HCT116 (cell line): Measurements from ENCODE around the gene PALB2. TPM values are rescaled to one million over a fixed set of nuclear protein-coding genes. Genes with fewer than 3 reads are reported as not detected.

ENCODE experiments used
- ATAC-seq: fragments of 200-7000 bp; cut with Tn5 transposase; 2 replicates; pipeline ENCODE4 v1.9.1; 2020; ENCODE audit warnings: mild to moderate bottlenecking, moderate library complexity
- Bru-seq: library from RNA; stranded (reverse); fragments of 400-500 nt; gene quantifications from one replicate; lab custom pipeline; 2021; lab: Mats Ljungman, UMichigan
- BruChase-seq, 2 experiments: library from RNA; stranded (reverse); fragments of 400-500 nt; gene quantifications; one replicate each; lab custom pipeline; 2021; lab: Mats Ljungman, UMichigan
- BruUV-seq: library from RNA; stranded (reverse); fragments of 400-500 nt; replicated peaks from 2 replicates; lab custom pipeline; 2021; lab: Mats Ljungman, UMichigan
- CTCF ChIA-PET: fragments of 300-600 bp; sonication (Branson Sonifier 250); formaldehyde crosslinking; loops from one replicate; lab custom pipeline; 2021; ENCODE audit warnings: antibody characterized with exemption; lab: Charles Lee
- POLR2A ChIA-PET: fragments of 300-600, 350-600 bp; sonication (Branson Sonifier 250); formaldehyde crosslinking; loops from one replicate; lab custom pipeline; 2021; ENCODE audit warnings: antibody characterized with exemption; lab: Charles Lee
- RAD21 ChIA-PET, 2 experiments: fragments of 300-600 bp; sonication (Branson Sonifier 250); formaldehyde crosslinking; loops; one replicate each; lab custom pipeline; 2023; ENCODE audit warnings: low total read pairs in 2 of 2; ENCODE audit not compliant: uncharacterized antibody in 2 of 2, unreplicated experiment in 2 of 2, low non-redundant PET in 1 of 2; lab: Charles Lee
- DNase-seq: peaks from one replicate; pipeline ENCODE4 v3.0.0-alpha.2; 2010; ENCODE audit warnings: low read depth, low spot score
- H2AFZ ChIP-seq: fragments of 200-600 bp; shearing (Covaris generic), sonication (generic); 2 replicates; pipeline ENCODE4 v1.6.1; 2017; ENCODE audit warnings: low read depth, mixed run types, mixed read lengths, antibody characterized with exemption, low read length; ENCODE audit not compliant: poor library complexity, severe bottlenecking
- H3K27ac ChIP-seq: 2 replicates; pipeline ENCODE4 v1.5.1; 2012; ENCODE audit warnings: low read depth, low read length
- H3K27me3 ChIP-seq: fragments of 200-600 bp; sonication (generic); 2 replicates; pipeline ENCODE4 v1.6.1; 2016; ENCODE audit warnings: mixed run types, low read length, mixed read lengths; ENCODE audit not compliant: insufficient read depth
- H3K36me3 ChIP-seq, 2 experiments: fragments of 200-500 bp in 1 of 2; fragments of 200-600 bp in 1 of 2; sonication (Bioruptor generic) in 1 of 2; sonication (generic) in 1 of 2; 2 replicates each; pipeline versions ENCODE4 v1.5.1 to v1.6.1; 2014 to 2016; ENCODE audit warnings: low read length in 2 of 2, inconsistent platforms in 1 of 2, mixed read lengths in 1 of 2, mixed run types in 1 of 2; ENCODE audit not compliant: insufficient read depth in 2 of 2, control insufficient read depth in 1 of 2
- H3K4me1 ChIP-seq, 2 experiments: fragments of 200-600 bp in 1 of 2; sonication (generic) in 1 of 2; 2 replicates each; pipeline versions ENCODE4 v1.5.1 to v1.6.1; 2012 to 2017; ENCODE audit warnings: low read length in 2 of 2, inconsistent platforms in 1 of 2, mild to moderate bottlenecking in 1 of 2, mixed read lengths in 1 of 2, mixed run types in 1 of 2, moderate library complexity in 1 of 2; ENCODE audit not compliant: insufficient read depth in 2 of 2, control insufficient read depth in 1 of 2
- H3K4me2 ChIP-seq: fragments of 200-600 bp; sonication (generic); 2 replicates; pipeline ENCODE4 v1.6.1; 2017; ENCODE audit warnings: mixed run types, low read length, mixed read lengths
- H3K4me3 ChIP-seq, 2 experiments: fragments of 200-600 bp in 1 of 2; sonication (generic) in 1 of 2; replicated peaks in 1 of 2; 2 replicates each; pipeline ENCODE4 v1.5.1; 2011 to 2016; ENCODE audit warnings: low read length in 2 of 2, control low read depth in 1 of 2, low read depth in 1 of 2, mild to moderate bottlenecking in 1 of 2, mixed read lengths in 1 of 2, mixed run types in 1 of 2
- H3K79me2 ChIP-seq: fragments of 200-600 bp; sonication (generic); 2 replicates; pipeline ENCODE4 v1.6.1; 2017; ENCODE audit warnings: mild to moderate bottlenecking, mixed run types, low read length, moderate library complexity, mixed read lengths; ENCODE audit not compliant: insufficient read depth
- H3K9ac ChIP-seq: fragments of 200-600 bp; sonication (generic); 2 replicates; pipeline ENCODE4 v1.6.1; 2016; ENCODE audit warnings: low read length, mixed read lengths
- H3K9me2 ChIP-seq: fragments of 200-600 bp; sonication (generic), shearing (Covaris generic); 2 replicates; pipeline ENCODE4 v1.6.1; 2017; ENCODE audit warnings: mixed run types, mild to moderate bottlenecking, moderate library complexity; ENCODE audit not compliant: insufficient read depth
- H3K9me3 ChIP-seq, 2 experiments: fragments of 200-500 bp in 1 of 2; fragments of 200-600 bp in 1 of 2; sonication (Bioruptor generic) in 1 of 2; sonication (generic) in 1 of 2; 2 replicates each; pipeline ENCODE4 v1.6.1; 2014 to 2017; ENCODE audit warnings: low read length in 2 of 2, mixed read lengths in 2 of 2, inconsistent platforms in 1 of 2, low read depth in 1 of 2, mild to moderate bottlenecking in 1 of 2, mixed run types in 1 of 2, moderate library complexity in 1 of 2; ENCODE audit not compliant: control insufficient read depth in 1 of 2, insufficient read depth in 1 of 2
- H4K20me1 ChIP-seq: fragments of 200-600 bp; sonication (generic), shearing (Covaris generic); 2 replicates; pipeline ENCODE4 v1.6.1; 2017; ENCODE audit warnings: mixed run types, mild to moderate bottlenecking, moderate library complexity; ENCODE audit not compliant: insufficient read depth
- CBX3 ChIP-seq: IDR thresholded peaks from 2 replicates; pipeline ENCODE4 v1.6.1; 2012; ENCODE audit warnings: low read depth
- CEBPB ChIP-seq: IDR thresholded peaks from 2 replicates; pipeline ENCODE4 v1.6.1; 2012; ENCODE audit warnings: low read depth
- ELF1 ChIP-seq: IDR thresholded peaks from 2 replicates; pipeline ENCODE4 v1.6.1; 2012; ENCODE audit warnings: low read depth, borderline replicate concordance
- EZH2 ChIP-seq: fragments of 200-600 bp; sonication (generic); IDR thresholded peaks from 2 replicates; pipeline ENCODE4 v1.6.1; 2017; ENCODE audit warnings: antibody characterized with exemption, mixed run types
- EZH2phosphoT487 ChIP-seq: fragments of 200-600 bp; IDR thresholded peaks from 2 replicates; pipeline ENCODE4 v1.6.1; 2018; ENCODE audit warnings: antibody characterized with exemption, borderline replicate concordance
- FOSL1 ChIP-seq: IDR thresholded peaks from 2 replicates; pipeline ENCODE4 v1.6.1; 2012; ENCODE audit warnings: low read depth
- JUND ChIP-seq: IDR thresholded peaks from 2 replicates; pipeline ENCODE4 v1.6.1; 2012
- RAD21 ChIP-seq: IDR thresholded peaks from 2 replicates; pipeline ENCODE4 v1.6.1; 2012; ENCODE audit warnings: low read depth, mild to moderate bottlenecking
- REST ChIP-seq: IDR thresholded peaks from 2 replicates; pipeline ENCODE4 v1.6.1; 2012; ENCODE audit warnings: low read depth
- SIN3A ChIP-seq: IDR thresholded peaks from 2 replicates; pipeline ENCODE4 v1.6.1; 2012; ENCODE audit warnings: low read depth
- SRF ChIP-seq: IDR thresholded peaks from 2 replicates; pipeline ENCODE4 v1.6.1; 2012; ENCODE audit warnings: low read depth
- YY1 ChIP-seq: IDR thresholded peaks from 2 replicates; pipeline ENCODE4 v1.6.1; 2011; ENCODE audit warnings: low read length, low read depth, moderate library complexity, mild to moderate bottlenecking; ENCODE audit not compliant: insufficient replicate concordance; ENCODE audit errors: extremely low read depth
- ZBTB33 ChIP-seq: IDR thresholded peaks from 2 replicates; pipeline ENCODE4 v1.6.1; 2011; ENCODE audit warnings: mild to moderate bottlenecking, low read length, moderate library complexity; ENCODE audit not compliant: insufficient replicate concordance; ENCODE audit errors: extremely low read depth
- ZFX ChIP-seq: fragments of 450-650 bp; IDR thresholded peaks from 2 replicates; pipeline ENCODE4 v1.6.1; 2017
- intact Hi-C: fragments of 100-400 bp; cut with micrococcal nuclease; formaldehyde crosslinking; loops from 2 replicates; pipeline ENCODE4 v1.10.0; 2022
- long read RNA-seq: library from polyadenylated mRNA; unstranded; transcript quantifications from one replicate; pipeline ENCODE4 v2.0.0, GENCODE V29; 2021; ENCODE audit not compliant: unreplicated experiment
- polyA plus RNA-seq: library from polyadenylated mRNA; unstranded; fragments of >200 nt; gene quantifications from 2 replicates; pipeline ENCODE4 v1.2.1, GENCODE V29; 2012; ENCODE audit warnings: missing spikeins
- total RNA-seq: library from RNA; stranded (reverse); gene quantifications from one replicate; pipeline ENCODE4 v1.2.1, GENCODE V29; 2021; ENCODE audit not compliant: unreplicated experiment
- TF ChIP-seq, protein P1 (sequence below): IDR thresholded peaks from 2 replicates; pipeline ENCODE4 v1.6.1; 2012
- TF ChIP-seq, protein P2 (sequence below), 3 experiments: fragments of 200-600 bp in 1 of 3; sonication (generic) in 1 of 3; IDR thresholded peaks in 2 of 3; conservative IDR thresholded peaks in 1 of 3; 2 replicates each; pipeline ENCODE4 v1.5.1; 2012 to 2017; ENCODE audit warnings: low read depth in 2 of 3, low read length in 2 of 3, antibody characterized with exemption in 1 of 3, borderline replicate concordance in 1 of 3, control low read depth in 1 of 3, mild to moderate bottlenecking in 1 of 3, mixed read lengths in 1 of 3, mixed run types in 1 of 3, moderate library complexity in 1 of 3; ENCODE audit not compliant: insufficient read depth in 1 of 3

The PALB2 gene
- total RNA-seq (15.6 TPM), Bru-seq, nascent RNA (percentile 65 among the genes with signal in this experiment), BruChase-seq, experiment 1, labeled RNA remaining after a 6-hour chase (percentile 58 among the genes with signal in this experiment), BruChase-seq, experiment 2, labeled RNA remaining after a 2-hour chase (percentile 70 among the genes with signal in this experiment)
- 3.7 and 6.4 TPM in 2 replicates for polyA plus RNA-seq
- long read RNA-seq, full-length matches to known transcripts, result 13 of 25 reads
- long read RNA-seq, partial matches to known transcripts, result 7 of 25 reads
- long read RNA-seq, other reads (novel, unspliced or antisense), result 5 of 25 reads

DNA sequence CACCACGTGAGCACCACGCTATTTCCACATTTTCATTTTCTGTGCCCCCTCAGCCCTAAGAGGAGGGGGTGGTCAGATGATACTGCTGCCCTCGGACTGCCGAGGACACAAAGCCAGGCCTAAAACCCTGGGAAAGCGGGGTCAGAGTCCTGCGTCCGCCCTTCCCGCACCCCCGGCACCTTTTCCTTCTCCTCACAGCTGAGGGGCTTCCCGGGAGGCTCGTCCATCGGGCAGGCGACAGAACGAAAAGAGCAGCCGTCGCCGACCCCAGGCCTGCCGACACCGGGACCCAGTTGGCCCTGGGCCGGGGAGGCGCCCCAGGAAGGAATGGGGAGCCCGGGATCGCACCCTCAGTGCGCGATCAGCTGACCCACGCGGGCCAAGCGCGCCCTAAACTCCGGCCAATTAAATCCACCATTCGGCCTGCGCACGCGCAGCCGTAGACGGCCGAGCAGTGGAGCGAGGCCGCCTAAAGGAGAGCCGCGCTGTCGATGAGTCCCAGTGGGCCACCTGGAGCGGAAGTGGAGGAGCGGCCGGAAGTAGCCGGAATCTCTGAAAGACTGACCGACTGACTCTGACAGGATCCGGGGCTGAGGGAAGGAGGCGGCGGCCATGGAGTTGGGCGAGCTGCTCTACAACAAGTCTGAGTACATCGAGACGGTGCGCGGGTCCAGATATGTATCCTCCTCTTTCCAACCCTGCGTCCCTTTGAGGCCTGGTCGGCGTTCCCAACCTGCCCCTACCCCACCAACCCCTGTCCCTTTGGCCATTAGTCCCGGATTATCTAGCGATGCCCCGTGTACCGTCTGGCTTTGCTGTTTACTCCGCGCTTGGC lies at the start of gene PALB2, which contains the start of gene DCTN5:
Gene PALB2 (minus strand): TSS at position 380 of the 835 bp plus-strand sequence. CDS start 153 bp downstream, at position 227.
Gene DCTN5 (plus strand): TSS at position 536 of the 835 bp plus-strand sequence. CDS start 77 bp downstream, at position 613.
- peaks cover 9 to 13% of the 10 kb centered on the region in 2 experiments; a peak in 3 of 4 replicates for H3K36me3 ChIP-seq
- peak within 1 kb of the TSS; percentile 70 for H3K27ac ChIP-seq
- peaks cover 63% of the 10 kb centered on the region for H3K79me2 ChIP-seq
- DNase-seq (peak; percentile 81), ATAC-seq (peak; percentile 97)
- ChIA-PET CTCF (interaction anchor here (3.0 kb wide), 1 partner anchor 44 kb away, joined by 7 read pairs; the partner anchor contains the start of gene NDUFAB1), RAD21 (no interaction called here), POLR2A (interaction anchor here (0.9 kb wide), 1 partner anchor 44 kb away, joined by 3 read pairs; the partner anchor contains the start of gene NDUFAB1)
- H3K4me2 ChIP-seq, result peak within 1 kb of the TSS; percentile 90
- H3K9ac ChIP-seq, result peak within 1 kb of the TSS; percentile 85
- no peaks in the 10 kb centered on the region for H4K20me1 ChIP-seq
- no peak within 1 kb of the TSS for H2AFZ ChIP-seq
- no peaks in the 10 kb centered on the region for H3K9me3 ChIP-seq
- H3K4me3 ChIP-seq, result peak within 1 kb of the TSS; percentile 70 to 100
- H3K9me2 ChIP-seq, result no peaks in the 10 kb centered on the region
- BruUV-seq, result no TSS peak
- intact Hi-C loops, result loop anchor here (1.0 to 2.0 kb wide), 2 partner anchors 44 to 84 kb away; partner anchors contain the start of genes EARS2, NDUFAB1 and UBFD1
- H3K27me3 ChIP-seq, result no peaks in the 10 kb centered on the region
- peaks cover 2 to 23% of the 10 kb centered on the region in 2 experiments; a peak in 3 of 4 replicates for H3K4me1 ChIP-seq
- TF ChIP-seq REST (no peak), EZH2phosphoT487 (no peak), YY1 (peak; percentile 85), ZBTB33 (no peak), SRF (peak; percentile 98), CBX3 (peak; percentile 61; the same call in 1 of the 2 replicates), ZFX (peak; percentile 54; the same call in 1 of the 2 replicates), FOSL1 (no peak), SIN3A (peak; percentile 91), RAD21 (no peak), EZH2 (no peak), ELF1 (peak; percentile 66), CEBPB (no peak), JUND (no peak)
- TF ChIP-seq, protein P1, sequence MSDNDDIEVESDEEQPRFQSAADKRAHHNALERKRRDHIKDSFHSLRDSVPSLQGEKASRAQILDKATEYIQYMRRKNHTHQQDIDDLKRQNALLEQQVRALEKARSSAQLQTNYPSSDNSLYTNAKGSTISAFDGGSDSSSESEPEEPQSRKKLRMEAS, result peak; percentile 91
- TF ChIP-seq, protein P2, sequence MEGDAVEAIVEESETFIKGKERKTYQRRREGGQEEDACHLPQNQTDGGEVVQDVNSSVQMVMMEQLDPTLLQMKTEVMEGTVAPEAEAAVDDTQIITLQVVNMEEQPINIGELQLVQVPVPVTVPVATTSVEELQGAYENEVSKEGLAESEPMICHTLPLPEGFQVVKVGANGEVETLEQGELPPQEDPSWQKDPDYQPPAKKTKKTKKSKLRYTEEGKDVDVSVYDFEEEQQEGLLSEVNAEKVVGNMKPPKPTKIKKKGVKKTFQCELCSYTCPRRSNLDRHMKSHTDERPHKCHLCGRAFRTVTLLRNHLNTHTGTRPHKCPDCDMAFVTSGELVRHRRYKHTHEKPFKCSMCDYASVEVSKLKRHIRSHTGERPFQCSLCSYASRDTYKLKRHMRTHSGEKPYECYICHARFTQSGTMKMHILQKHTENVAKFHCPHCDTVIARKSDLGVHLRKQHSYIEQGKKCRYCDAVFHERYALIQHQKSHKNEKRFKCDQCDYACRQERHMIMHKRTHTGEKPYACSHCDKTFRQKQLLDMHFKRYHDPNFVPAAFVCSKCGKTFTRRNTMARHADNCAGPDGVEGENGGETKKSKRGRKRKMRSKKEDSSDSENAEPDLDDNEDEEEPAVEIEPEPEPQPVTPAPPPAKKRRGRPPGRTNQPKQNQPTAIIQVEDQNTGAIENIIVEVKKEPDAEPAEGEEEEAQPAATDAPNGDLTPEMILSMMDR (IDR thresholded peaks at IDR 0.05 in 2 of 3, conservative IDR thresholded peaks at IDR 0.05 in 1 of 3; ENCODE audit: borderline replicate concordance in 1 of 3, insufficient read depth in 1 of 3, low read depth in 2 of 3, low read length in 2 of 3), result no peak
